ENCODE data around the gene VPS35L.

VPS35L gene

GRCh38 chr16:19691161-19691711 lies 135.7 kb downstream of the VPS35L start:
- DNase-seq (ENCODE audit: low read depth), result peak; percentile 14

- no peak for DNase-seq (ENCODE audit: low read depth)
These were observed 139.5 kb downstream of the VPS35L start for GRCh38 chr16:19694989-19695388.

GRCh38 chr16:19696328-19696727 lies 140.8 kb downstream of the VPS35L start:
- peak; percentile 91 for DNase-seq (ENCODE audit: low read depth)

- no peak for DNase-seq (ENCODE audit: low read depth)
These were observed 141.5 kb downstream of the VPS35L start for GRCh38 chr16:19696961-19697360.

- no peak for DNase-seq (ENCODE audit: low read depth)
These were observed 142.3 kb downstream of the VPS35L start for GRCh38 chr16:19697756-19698318.

GRCh38 chr16:19698480-19699465 lies 143.3 kb downstream of the VPS35L start:
- peak; percentile 80 for DNase-seq (ENCODE audit: low read depth)

GRCh38 chr16:19699472-19699871 lies 144.0 kb downstream of the VPS35L start:
- DNase-seq (ENCODE audit: low read depth), result no peak

GRCh38 chr16:19700319-19700781 lies 144.8 kb downstream of the VPS35L start:
- peak; percentile 78 for DNase-seq (ENCODE audit: low read depth)

DNA sequence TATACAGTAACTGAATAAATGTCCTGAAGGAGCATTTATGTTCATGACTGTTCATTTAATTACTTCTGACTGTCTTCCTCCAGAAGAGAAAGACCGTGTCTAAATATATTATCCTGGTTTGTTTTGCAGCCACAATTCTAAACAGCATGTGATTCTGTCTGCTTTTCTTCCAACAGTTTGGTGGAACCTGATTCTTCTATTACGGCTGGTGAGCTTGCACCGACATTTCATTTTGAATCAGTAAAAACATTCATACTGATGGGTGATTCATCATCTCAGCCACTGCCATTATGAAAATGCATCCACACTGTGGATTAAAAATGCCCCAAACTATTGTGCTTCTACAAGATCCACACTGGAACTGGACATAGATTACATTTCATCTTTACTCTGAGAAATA lies 145.6 kb downstream of the VPS35L start:
- DNase-seq (ENCODE audit: low read depth), result peak; percentile 60

- DNase-seq (ENCODE audit: low read depth), result no peak
These were observed 147.8 kb downstream of the VPS35L start for GRCh38 chr16:19703172-19703889.

GRCh38 chr16:19704321-19705145 lies 149.0 kb downstream of the VPS35L start:
- peak; percentile 88 for DNase-seq (ENCODE audit: low read depth)

DNA sequence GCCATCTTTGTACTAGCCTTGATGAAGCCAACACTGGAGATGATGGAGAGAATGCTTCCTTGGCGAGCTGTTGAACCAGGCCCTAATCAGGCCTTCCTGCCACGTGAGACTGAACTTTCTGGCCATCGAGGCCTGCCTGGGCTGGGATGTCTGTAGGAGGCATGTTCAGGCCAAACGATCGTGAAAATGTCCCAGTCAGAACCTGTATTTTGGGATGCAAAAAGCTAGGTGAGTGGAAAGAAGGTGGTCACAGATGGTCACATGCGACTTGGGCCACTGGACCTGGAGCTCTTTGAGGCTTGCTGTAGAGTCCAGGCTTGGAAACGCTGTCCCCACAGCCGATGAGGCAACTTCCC lies 149.6 kb downstream of the VPS35L start:
- DNase-seq (ENCODE audit: low read depth), result no peak

DNA sequence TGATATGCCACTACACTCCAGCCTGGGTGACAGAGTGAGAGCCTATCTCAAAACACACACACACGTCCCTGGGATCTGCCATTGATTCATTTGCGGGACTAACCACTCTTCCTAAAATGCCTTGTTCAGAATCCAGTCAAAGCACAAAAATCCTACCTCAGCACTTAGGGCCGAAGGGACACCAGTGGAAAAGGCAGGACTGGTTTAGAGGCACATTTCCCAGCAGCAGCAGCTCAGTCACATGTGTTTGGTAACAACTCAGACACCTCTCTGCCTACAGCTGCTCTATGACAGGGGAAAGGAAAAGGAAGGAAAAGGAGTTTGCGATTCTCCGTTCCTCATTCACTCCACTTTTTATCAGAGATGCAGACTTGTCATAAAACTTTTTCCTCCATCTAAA lies 150.3 kb downstream of the VPS35L start:
- no peak for DNase-seq (ENCODE audit: low read depth)

DNA sequence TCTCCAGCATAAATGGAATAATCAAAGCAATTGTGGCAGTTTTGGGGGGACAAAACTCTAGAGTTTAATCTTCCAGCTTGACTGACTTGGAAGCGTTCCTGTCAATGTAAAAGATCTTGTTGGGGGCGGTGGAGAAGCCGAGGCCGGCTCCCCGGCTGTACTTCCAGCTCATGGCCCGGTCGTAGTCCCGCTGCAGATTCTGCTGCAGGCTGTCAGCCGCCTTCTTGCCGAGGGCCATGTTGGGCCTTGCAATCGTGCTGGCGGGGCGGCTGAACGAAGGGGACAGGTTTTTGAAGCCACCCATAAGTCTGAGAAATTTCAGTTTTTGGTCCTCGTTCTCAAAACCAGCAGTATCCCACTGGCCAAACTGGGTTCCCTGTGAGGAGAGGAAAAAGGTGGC lies 151.3 kb downstream of the VPS35L start:
- no peak for DNase-seq (ENCODE audit: low read depth)

DNA sequence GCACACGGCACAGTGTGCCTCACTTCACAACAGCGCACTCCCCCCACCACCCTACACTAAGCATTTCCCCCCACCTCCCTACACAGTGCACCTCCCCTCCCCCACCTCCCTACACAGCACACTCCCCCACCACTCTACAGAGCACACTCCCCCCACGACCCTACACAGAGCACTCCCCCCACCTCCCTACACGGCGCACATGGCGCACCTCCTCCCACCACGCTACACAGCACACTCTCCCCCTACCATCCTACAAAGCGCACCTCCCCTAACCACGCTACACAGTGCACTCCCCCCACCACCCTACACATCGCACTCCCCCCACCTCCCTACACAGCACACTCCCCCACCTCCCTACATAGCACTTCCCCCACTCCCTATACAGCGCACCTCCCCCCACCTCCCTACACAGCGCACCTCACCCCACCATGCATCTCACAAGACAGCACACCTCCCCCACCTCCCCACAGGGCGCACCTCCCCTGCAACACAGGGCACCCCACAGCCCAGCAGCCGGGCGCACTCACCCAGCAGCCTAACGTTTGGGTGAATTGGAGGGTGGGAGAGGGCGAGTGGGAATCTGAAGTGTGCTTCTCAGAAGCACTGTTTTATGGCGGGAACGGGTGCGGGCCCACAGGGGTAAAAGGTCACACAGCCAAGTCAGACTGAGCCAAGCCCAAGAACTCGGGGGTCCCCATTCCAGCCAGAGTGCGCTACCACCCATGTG lies 152.2 kb downstream of the VPS35L start:
- DNase-seq (ENCODE audit: low read depth), result no peak

DNA sequence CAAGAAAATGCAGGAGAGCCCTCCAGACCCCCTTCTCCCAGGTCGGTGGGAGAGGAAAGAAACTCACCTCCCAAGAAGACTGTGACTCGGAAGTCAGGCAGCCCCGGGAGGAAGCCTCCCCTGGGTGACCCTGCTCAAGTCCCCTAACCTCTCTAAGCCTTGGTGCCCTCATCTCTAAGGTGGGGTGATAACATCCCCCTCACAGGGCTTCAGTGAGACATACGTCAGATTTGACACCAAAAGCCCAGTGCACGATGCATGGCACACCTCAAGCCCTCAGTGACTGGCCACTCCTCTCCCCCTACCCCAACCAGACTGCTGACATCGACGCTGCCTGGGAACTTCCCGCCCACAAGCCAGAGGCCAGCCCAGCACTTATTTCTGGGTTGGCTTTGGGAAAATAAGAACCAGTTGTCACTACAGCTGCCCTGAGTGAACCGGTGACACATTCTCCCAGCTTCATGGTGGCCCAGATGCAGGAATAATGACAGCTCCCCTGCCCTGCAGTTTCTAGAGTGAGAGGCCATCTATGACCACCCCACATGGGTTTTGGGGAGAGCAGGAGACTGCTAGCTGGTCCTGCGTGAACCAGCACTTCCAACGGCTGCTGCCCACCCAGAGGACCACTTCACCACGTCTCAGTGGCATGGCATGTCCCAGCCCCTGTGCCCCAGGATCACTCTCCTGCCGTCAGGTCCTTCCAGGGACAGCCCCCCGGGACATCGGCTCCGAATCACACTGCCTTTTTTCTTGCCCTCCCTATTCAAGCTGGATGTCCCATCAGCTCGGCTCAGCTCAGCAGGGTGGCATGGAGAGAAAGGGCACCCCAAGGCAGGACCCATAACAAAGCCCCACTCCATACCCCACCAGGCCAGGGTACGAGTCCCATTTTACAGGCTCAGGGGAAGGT lies 153.0 kb downstream of the VPS35L start:
- no peak for DNase-seq (ENCODE audit: low read depth)

DNA sequence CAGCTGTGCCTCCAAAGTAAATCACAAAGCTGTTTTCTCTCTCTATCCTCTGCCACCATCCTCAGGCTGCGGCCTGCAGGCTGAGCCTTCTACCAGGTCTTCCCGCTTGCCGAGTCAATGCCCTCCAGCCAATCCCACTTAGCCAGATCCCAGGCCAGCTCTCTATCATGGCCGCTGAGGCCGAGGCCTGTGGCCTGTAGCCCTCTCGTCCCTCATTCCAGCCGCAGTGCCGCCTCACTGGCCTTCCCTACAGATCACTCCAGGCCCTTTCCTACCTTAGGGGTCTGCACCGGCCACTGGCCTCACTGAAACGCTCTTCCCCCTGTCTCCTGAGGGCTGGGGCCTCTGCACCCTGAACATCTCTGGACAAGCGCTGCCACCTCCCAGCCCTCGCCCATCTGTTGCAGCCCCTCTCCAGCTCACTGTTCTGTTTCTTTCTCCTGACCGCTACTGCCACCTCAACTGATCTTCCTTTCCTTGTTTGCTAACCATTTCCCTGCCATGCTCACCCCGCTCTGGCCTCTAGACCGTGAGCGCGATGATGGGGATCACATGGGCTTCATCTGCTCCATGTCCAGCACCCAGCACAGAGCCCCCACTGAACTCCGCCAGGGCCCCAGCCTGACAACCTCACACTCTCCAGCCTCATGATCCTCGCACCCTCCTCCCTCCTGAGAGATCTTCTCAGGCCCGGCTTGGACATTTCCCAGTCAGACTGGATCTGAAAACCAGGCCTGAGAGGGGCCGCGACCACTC lies 154.1 kb downstream of the VPS35L start:
- no peak for DNase-seq (ENCODE audit: low read depth)

GRCh38 chr16:19710191-19710908 lies 154.8 kb downstream of the VPS35L start:
- DNase-seq (ENCODE audit: low read depth), result no peak
